ENCODE measurements around the gene ABLIM2.

GRCh38 chr4:8203817-8204216, 45.2 kb upstream of the ABLIM2 start:
- TF ChIP-seq CTCF (conservative IDR thresholded peaks at IDR 0.05; ENCODE audit: low read length) (no peak), EZH2phosphoT487 (IDR thresholded peaks at IDR 0.05; ENCODE audit: borderline replicate concordance, low read depth, low read length) (no peak)
